HUES6 (cell line): ENCODE measurements around the gene C2orf42.
"Not testable (repeated sequence)": the region's sequence is repeated elsewhere in the genome, so short reads cannot be mapped to it uniquely, and the experiment has no call there.

Experiments
- H3K27ac ChIP-seq: 2 replicates; pipeline ENCODE4 v1.7.0; 2013; ENCODE audit warnings: low read depth, mild to moderate bottlenecking, low read length, inconsistent platforms
- H3K27me3 ChIP-seq: 2 replicates; pipeline ENCODE4 v1.6.1; 2013; ENCODE audit warnings: low read length; ENCODE audit not compliant: control insufficient read depth, insufficient read depth
- H3K36me3 ChIP-seq: 2 replicates; pipeline ENCODE4 v1.6.1; 2013; ENCODE audit warnings: low read length; ENCODE audit not compliant: control insufficient read depth, insufficient read depth
- H3K4me1 ChIP-seq: 2 replicates; pipeline ENCODE4 v1.6.1; 2013; ENCODE audit warnings: low read length; ENCODE audit not compliant: control insufficient read depth, insufficient read depth
- H3K4me3 ChIP-seq: 2 replicates; pipeline ENCODE4 v1.5.1; 2013; ENCODE audit warnings: low read depth, low read length
- H3K9ac ChIP-seq: one replicate; pipeline ENCODE4 v1.6.1; 2013; ENCODE audit warnings: mild to moderate bottlenecking, low read length
- H3K9me3 ChIP-seq: 2 replicates; pipeline ENCODE4 v1.6.1; 2013; ENCODE audit warnings: low read depth, low read length; ENCODE audit not compliant: control insufficient read depth, insufficient read depth

Gene C2orf42

DNA sequence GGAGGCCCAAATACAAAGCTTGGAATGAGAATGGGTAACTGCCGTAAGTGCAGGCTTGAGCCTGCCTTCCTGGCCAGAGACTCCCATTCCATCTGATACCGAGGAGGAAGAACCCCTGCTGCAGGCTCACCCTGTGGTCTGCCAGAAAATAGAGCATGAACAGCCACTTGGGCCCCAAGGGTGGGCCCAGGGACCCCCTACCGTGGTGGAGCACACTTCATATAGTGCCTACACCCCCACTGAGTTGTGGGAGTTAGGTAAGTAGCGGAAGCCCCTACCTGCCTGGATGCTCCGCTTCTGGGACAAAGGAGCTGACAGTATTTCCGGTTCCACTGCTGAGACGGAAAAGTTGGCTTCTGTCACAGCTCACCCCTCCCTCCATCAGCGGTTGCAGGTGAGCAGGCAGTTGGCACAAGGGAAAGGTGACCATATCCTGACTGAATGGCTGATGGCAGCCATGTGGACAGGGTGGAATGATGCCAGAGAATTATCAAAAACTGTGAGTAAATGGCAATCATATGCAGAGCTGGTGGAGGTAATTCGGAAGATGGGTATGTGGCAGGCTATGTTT is 11.5 kb upstream of the C2orf42 start:
- H3K27me3 ChIP-seq: no peaks in the 10 kb centered on the region
- H3K9ac ChIP-seq: no peak overlapping the region
- H3K27ac ChIP-seq: no peak overlapping the region
- no peaks in the 10 kb centered on the region for H3K36me3 ChIP-seq
- H3K4me1 ChIP-seq: no peaks in the 10 kb centered on the region
- no peak overlapping the region for H3K4me3 ChIP-seq
- H3K9me3 ChIP-seq: no peaks in the 10 kb centered on the region

DNA sequence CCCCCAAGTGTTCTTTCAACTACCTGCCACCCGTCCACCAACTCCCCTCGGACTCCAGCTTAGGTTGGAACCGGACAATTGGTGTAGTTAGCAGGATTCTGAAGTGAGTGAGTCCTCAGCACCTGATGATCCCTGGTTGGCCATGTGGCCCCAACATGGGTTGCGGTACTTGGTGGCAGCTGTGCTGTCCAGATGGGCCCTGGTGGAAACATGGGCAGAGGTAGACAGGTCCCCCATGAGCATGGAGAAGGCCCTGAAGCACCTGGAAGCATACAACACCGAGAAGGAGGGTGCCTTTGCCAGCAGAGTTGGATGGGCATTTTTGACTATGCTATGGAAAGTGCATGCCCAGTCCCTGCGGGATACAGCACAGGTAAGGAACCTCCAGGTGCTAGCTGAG is 11.0 kb upstream of the C2orf42 start:
- Histone ChIP-seq H3K36me3 (no peaks in the 10 kb centered on the region), H3K4me3 (no peak overlapping the region), H3K4me1 (no peaks in the 10 kb centered on the region), H3K27me3 (no peaks in the 10 kb centered on the region), H3K9me3 (no peaks in the 10 kb centered on the region), H3K27ac (no peak overlapping the region), H3K9ac (no peak overlapping the region)

DNA sequence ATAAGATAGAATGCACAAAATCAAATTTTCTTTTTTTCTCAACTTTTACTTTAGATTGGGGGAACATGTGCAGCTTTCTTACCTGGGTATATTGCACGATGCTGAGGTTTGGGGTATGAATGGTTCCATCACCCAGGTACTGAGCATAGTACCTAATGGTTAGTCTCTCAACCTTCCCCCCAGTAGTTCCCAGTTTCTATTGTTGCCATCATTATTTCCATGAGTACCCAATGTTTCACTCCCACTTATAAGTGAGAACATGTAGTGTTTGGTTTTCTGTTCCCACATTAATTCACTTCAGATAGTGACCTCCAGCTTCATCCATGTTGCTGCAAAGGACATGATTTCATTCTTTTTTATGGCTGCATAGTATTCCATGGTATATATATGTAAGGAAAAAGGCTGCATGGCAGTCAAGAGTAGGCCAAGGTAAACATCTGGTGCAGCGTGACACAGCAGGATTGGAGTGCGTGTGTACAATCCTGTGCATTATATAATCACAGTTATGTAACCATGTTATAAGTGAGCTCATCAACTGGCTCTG is 10.5 kb upstream of the C2orf42 start:
- Histone ChIP-seq H3K27me3 (no peaks in the 10 kb centered on the region), H3K9ac (no peak overlapping the region), H3K9me3 (no peaks in the 10 kb centered on the region), H3K36me3 (no peaks in the 10 kb centered on the region), H3K4me3 (no peak overlapping the region), H3K4me1 (no peaks in the 10 kb centered on the region), H3K27ac (no peak overlapping the region)

DNA sequence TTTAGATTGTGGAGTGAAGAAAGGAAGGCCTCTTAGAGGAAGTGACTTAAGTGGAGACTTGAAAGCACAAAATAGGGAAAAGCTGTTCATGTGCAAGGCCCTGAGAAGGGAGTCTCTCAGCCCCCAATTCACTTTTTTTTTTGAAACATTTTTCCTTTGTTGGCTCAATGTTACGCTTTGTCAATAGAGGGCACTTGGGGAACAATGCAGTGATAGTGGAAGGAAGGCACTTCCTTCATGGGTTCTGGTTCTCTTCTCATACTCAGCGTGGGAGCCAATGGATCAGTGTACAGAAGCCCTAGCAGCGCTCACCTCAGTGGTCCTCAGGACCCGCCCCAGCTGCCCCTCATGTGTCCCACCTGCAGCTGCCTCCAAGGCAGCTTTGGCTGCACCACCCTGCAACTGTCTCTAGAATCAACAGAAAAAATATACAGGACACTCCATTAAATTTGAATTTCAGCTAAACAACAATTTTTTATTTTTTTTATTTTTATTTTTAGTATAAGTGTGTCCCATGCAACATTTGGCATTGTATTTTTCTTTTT is 8.6 kb upstream of the C2orf42 start:
- Histone ChIP-seq H3K4me3 (no peak overlapping the region), H3K36me3 (no peaks in the 10 kb centered on the region), H3K27ac (no peak overlapping the region), H3K4me1 (no peaks in the 10 kb centered on the region), H3K9me3 (no peaks in the 10 kb centered on the region), H3K27me3 (no peaks in the 10 kb centered on the region), H3K9ac (no peak overlapping the region)

DNA sequence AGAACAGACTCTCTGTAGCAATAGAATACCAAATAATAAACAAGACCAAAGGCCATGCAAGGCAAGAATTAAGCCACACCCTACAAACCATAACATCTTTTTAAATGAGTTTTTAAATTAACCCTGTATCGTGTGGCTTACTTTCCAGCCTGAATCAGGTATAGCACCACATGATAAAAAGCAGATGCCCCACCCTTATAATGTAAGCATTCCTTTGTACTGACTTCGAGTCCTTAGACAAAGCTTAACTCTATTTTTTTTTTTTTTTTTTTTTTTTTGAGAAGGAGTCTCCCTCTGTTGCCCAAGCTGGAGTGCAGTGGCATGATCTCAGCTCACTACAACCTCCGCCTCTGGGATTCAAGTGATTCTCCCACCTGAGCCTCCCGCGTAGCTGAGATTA is 1.7 kb upstream of the C2orf42 start:
- H3K9ac ChIP-seq: no peak overlapping the region
- H3K4me1 ChIP-seq: no peaks in the 10 kb centered on the region
- no peaks in the 10 kb centered on the region for H3K9me3 ChIP-seq
- no peaks in the 10 kb centered on the region for H3K27me3 ChIP-seq
- H3K36me3 ChIP-seq: no peaks in the 10 kb centered on the region
- no peak overlapping the region for H3K4me3 ChIP-seq
- H3K27ac ChIP-seq: no peak overlapping the region

DNA sequence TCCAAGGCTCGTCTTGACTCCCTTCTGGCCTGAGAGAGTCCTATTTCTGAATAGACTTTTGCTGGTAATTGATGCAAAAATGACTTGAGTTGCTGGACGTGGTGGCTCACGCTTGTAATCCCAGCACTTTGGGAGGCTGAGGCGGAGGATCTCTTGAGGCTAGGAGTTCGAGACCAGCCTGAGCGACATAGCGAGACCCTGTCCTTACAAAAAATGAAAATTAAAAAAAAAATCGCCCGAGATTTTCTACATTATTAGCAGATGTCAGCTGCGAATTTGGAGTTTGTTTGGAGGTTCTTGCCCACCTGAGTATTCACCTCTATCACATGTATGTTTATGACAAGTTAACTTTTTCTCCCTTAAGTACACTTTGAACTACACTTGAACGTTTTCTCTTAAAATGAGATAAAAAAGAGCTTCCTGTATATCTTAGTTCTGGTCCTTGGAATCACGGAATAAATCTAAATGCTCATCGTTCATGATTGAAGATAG is 471 bp upstream of the C2orf42 start:
- Histone ChIP-seq H3K9ac (peak overlapping the region; percentile 72), H3K27ac (no peak overlapping the region), H3K4me3 (peak overlapping the region; percentile 94), H3K9me3 (no peaks in the 10 kb centered on the region), H3K27me3 (no peaks in the 10 kb centered on the region), H3K4me1 (no peaks in the 10 kb centered on the region), H3K36me3 (no peaks in the 10 kb centered on the region)

DNA sequence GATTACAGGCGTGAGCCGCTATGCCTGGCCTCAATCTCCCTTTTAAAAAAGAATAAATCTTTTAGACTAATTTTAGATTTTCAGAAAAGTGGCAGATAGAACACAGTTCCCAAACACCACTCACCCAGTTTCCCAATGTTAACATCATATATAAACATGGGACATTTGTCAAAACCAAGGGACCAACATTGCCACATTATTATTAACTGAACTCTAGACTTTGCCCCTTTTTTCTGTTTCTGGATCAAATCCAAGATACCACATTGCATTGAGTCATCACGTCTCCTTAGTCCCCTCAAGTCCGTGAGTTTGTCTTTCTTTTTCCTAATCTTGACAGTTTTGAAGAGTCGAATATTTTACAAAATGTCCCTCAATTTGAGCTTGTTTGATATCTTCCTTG is 2.4 kb downstream of the C2orf42 start:
- Histone ChIP-seq H3K4me3 (no peak overlapping the region), H3K27me3 (no peaks in the 10 kb centered on the region), H3K27ac (no peak overlapping the region), H3K9ac (no peak overlapping the region), H3K4me1 (no peaks in the 10 kb centered on the region), H3K9me3 (no peaks in the 10 kb centered on the region), H3K36me3 (no peaks in the 10 kb centered on the region)

DNA sequence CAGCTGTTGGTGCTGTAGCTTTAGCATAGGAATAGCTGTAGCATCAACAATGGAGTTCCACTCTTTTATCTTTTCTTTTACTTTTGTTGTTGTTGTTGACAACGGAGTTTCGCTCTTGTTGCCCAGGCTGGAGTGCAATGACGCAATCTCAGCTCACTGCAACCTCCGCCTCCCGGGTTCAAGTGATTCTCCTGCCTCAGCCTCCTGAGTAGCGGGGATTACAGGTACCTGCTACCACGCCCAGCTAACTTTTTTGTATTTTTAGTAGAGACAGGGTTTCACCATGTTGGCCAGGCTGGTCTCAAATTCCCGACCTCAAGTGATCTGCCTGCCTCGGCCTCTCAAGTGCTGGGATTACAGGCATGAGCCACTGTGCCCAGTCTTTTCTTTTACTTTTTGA is 3.6 kb downstream of the C2orf42 start:
- H3K9me3 ChIP-seq, H3K4me1 ChIP-seq, H3K36me3 ChIP-seq, H3K27ac ChIP-seq, H3K9ac ChIP-seq, H3K27me3 ChIP-seq, H3K4me3 ChIP-seq: not testable (repeated sequence)

DNA sequence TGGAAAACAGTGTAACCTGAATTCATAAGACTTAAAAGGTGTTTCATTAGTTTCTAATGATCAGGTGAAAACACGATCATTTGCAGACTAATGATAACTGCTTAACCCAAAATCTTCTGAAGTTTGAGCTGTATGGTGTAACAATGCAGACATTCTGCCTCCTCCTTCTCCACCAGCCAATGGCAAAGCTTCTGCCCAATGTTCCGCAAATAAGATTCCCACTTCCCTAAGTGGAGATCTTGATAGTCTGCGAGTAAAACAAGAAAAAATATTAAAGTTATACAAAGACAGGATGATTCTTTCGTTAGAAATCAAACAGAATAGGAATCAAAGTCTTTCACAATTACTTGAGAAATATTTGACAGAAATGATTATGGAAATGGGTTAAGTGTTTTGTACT is 8.1 kb downstream of the C2orf42 start:
- no peak overlapping the region for H3K9ac ChIP-seq
- no peaks in the 10 kb centered on the region for H3K4me1 ChIP-seq
- peaks cover 12% of the 10 kb centered on the region for H3K36me3 ChIP-seq
- H3K27ac ChIP-seq: no peak overlapping the region
- no peak overlapping the region for H3K4me3 ChIP-seq
- no peaks in the 10 kb centered on the region for H3K27me3 ChIP-seq
- no peaks in the 10 kb centered on the region for H3K9me3 ChIP-seq

DNA sequence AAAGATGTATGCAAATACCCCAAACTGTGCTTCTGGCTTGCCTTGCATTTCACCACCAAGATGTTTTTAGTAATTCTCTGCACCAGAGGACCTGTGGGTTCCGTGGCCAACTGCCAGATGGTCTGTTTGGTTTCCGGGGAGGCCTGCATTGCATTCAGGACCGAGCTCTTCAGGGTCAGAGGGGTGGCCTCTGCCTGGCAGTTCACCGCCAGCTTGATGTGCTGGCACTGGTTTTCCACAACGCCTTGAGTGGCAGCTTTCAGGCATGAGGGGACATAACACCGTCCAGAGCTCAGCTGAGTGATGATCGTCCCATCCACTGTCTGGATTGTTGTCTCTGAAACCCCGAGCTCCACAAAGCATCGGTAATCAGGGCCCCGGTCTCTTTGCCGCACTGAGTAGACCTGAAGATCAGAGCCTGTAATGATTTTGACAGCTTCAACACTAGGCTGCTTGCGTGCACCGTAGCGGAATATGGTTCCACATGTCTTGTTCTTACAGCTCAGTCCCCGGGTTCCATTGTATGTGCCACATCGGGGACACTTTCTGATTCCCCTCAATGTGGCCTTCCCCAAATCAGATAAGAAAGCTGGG is 9.4 kb downstream of the C2orf42 start:
- Histone ChIP-seq H3K9ac (no peak overlapping the region), H3K4me3 (no peak overlapping the region), H3K27ac (no peak overlapping the region)

DNA sequence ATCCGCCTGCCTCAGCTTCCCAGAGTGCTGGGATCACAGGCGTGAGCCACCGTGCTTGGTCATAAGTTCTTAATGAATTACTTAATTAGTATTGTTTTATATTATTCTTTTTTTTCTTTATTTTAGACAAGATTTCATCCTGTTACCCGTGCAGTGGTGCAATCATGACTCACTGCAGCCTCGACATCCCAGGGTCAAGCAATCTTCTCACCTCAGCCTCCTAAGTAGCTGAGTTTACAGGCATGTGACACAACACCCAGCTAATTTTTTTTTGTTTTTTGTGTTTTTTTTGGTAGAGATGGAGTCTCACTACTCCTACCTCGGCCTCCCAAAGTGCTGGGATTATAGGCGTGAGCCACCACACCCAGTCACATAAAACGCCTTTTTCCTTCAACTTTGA is 17.3 kb downstream of the C2orf42 start:
- Histone ChIP-seq H3K4me3 (no peak overlapping the region), H3K27me3 (no peaks in the 10 kb centered on the region), H3K36me3 (peaks cover 25% of the 10 kb centered on the region), H3K9me3 (no peaks in the 10 kb centered on the region), H3K9ac (no peak overlapping the region), H3K4me1 (no peaks in the 10 kb centered on the region; the same call in 1 of the 2 replicates), H3K27ac (no peak overlapping the region)

More for the DNA sequence above, 9.4 kb downstream of the C2orf42 start:
- no peaks in the 10 kb centered on the region for H3K9me3 ChIP-seq
- H3K27me3 ChIP-seq: no peaks in the 10 kb centered on the region
- H3K4me1 ChIP-seq: no peaks in the 10 kb centered on the region
- peaks cover 18% of the 10 kb centered on the region for H3K36me3 ChIP-seq
